Parathyroid adenoma (tissue), 2 donors: Measurements from ENCODE around the gene SNX24.

Experiments used
- H2AFZ ChIP-seq: fragments of 300-600 bp; sonication (generic); one replicate; pipeline ENCODE4 v1.7.0; 2017; ENCODE audit warnings: antibody characterized with exemption, mild to moderate bottlenecking
- H3K27ac ChIP-seq: fragments of 300-600 bp; sonication (generic); one replicate; pipeline ENCODE4 v1.7.0; 2017
- H3K27me3 ChIP-seq: fragments of 300-600 bp; sonication (generic); one replicate; pipeline ENCODE4 v1.7.0; 2017; ENCODE audit warnings: low read length; ENCODE audit not compliant: control insufficient read depth, insufficient read depth
- H3K36me3 ChIP-seq: fragments of 300-600 bp; sonication (generic); one replicate; pipeline ENCODE4 v1.7.0; 2017; ENCODE audit warnings: low read length; ENCODE audit not compliant: control insufficient read depth, insufficient read depth
- H3K4me1 ChIP-seq: fragments of 300-600 bp; sonication (generic); one replicate; pipeline ENCODE4 v1.7.0; 2017; ENCODE audit warnings: control low read depth
- H3K4me2 ChIP-seq: fragments of 300-600 bp; sonication (generic); one replicate; pipeline ENCODE4 v1.7.0; 2017; ENCODE audit warnings: low read length
- H3K4me3 ChIP-seq: fragments of 300-600 bp; sonication (generic); one replicate; pipeline ENCODE4 v1.7.0; 2017; ENCODE audit warnings: low read depth, low read length
- H3K79me2 ChIP-seq: fragments of 300-600 bp; sonication (generic); one replicate; pipeline ENCODE4 v1.7.0; 2017; ENCODE audit warnings: control low read depth
- H3K9ac ChIP-seq: fragments of 300-600 bp; sonication (generic); one replicate; pipeline ENCODE4 v1.7.0; 2017; ENCODE audit warnings: mild to moderate bottlenecking
- H3K9me3 ChIP-seq: fragments of 300-600 bp; sonication (generic); one replicate; pipeline ENCODE4 v1.7.0; 2017; ENCODE audit warnings: low read length; ENCODE audit not compliant: control insufficient read depth
- TF ChIP-seq, protein P1 (sequence below): fragments of 300-600 bp; sonication (generic); IDR thresholded peaks from one replicate; pipeline ENCODE4 v1.7.0; 2017; ENCODE audit warnings: antibody characterized with exemption, mild to moderate bottlenecking
- donor health status: primary hyperparathyroidism.

Gene SNX24

DNA sequence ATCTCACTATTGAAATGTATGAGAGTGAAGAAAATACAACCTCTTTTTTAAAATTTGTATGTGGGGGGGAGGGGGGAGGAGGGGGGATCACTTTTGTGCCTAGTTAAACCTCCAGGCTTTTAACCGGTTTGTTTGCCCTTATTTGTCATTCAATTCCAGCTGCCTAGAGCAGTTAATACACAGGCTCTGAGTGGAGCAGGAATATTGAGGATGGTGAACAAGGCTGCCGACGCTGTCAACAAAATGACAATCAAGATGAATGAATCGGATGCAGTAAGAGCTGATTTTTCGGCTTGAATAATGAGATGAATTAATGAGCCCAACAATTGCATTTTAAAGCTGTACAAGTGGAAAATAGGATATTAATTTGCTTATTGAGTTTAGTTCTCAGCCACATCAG, 28.7 kb upstream of the SNX24 start:
- Histone ChIP-seq H3K9ac (no peak overlapping the region), H2AFZ (no peak overlapping the region), H3K36me3 (no peaks in the 10 kb centered on the region), H3K4me1 (no peaks in the 10 kb centered on the region), H3K27ac (no peak overlapping the region), H3K79me2 (no peaks in the 10 kb centered on the region), H3K9me3 (no peaks in the 10 kb centered on the region), H3K4me3 (no peak overlapping the region), H3K27me3 (no peaks in the 10 kb centered on the region), H3K4me2 (no peak overlapping the region)
- TF ChIP-seq, protein P1, sequence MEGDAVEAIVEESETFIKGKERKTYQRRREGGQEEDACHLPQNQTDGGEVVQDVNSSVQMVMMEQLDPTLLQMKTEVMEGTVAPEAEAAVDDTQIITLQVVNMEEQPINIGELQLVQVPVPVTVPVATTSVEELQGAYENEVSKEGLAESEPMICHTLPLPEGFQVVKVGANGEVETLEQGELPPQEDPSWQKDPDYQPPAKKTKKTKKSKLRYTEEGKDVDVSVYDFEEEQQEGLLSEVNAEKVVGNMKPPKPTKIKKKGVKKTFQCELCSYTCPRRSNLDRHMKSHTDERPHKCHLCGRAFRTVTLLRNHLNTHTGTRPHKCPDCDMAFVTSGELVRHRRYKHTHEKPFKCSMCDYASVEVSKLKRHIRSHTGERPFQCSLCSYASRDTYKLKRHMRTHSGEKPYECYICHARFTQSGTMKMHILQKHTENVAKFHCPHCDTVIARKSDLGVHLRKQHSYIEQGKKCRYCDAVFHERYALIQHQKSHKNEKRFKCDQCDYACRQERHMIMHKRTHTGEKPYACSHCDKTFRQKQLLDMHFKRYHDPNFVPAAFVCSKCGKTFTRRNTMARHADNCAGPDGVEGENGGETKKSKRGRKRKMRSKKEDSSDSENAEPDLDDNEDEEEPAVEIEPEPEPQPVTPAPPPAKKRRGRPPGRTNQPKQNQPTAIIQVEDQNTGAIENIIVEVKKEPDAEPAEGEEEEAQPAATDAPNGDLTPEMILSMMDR: no peak

DNA sequence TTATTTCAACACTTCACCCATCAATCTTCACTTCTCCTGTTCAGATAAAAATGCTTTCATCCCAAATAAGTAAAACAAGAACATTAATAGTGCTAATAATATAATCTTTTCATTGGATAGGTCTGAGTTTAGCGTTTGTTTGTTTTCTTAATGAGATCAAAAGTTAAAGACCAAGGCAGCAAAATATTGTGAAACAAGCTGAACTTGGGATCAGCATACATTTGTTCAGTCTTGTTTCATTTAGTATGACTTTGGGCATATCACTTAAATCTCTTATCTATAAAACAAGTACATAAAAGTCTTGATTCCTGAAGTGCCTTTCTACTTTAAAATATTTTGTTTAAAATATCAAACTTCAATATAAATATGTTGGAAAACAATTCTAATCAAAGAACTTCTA, 13.4 kb upstream of the SNX24 start:
- H3K9ac ChIP-seq: no peak overlapping the region
- TF ChIP-seq, protein P1: no peak
- no peak overlapping the region for H2AFZ ChIP-seq
- H3K27me3 ChIP-seq: no peaks in the 10 kb centered on the region
- H3K36me3 ChIP-seq: no peaks in the 10 kb centered on the region
- no peaks in the 10 kb centered on the region for H3K4me1 ChIP-seq
- no peak overlapping the region for H3K27ac ChIP-seq
- H3K9me3 ChIP-seq: no peaks in the 10 kb centered on the region
- H3K4me3 ChIP-seq: no peak overlapping the region
- H3K79me2 ChIP-seq: no peaks in the 10 kb centered on the region
- no peak overlapping the region for H3K4me2 ChIP-seq

DNA sequence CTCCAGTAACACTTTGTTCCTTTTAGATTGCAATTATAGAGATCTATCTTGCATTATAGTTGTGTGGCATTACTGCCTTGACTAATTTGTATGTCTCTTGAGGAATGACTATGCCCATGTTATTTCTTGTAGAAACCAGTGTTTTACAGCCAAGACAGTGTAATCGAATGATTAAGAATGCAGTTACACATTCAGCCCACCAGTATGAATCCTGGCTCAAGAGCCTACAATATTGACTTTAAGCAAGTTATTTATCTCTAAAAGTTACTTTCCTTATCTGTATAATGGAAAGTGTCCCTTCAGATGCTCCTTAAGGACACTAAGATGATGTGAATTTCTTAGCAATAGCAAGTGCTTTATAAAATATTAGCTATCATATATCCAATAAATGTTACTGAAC, 9.7 kb upstream of the SNX24 start:
- Histone ChIP-seq H3K4me3 (no peak overlapping the region), H3K79me2 (no peaks in the 10 kb centered on the region), H3K4me1 (no peaks in the 10 kb centered on the region), H3K27ac (no peak overlapping the region), H2AFZ (no peak overlapping the region), H3K9ac (no peak overlapping the region), H3K9me3 (no peaks in the 10 kb centered on the region), H3K4me2 (no peak overlapping the region), H3K27me3 (no peaks in the 10 kb centered on the region), H3K36me3 (no peaks in the 10 kb centered on the region)
- TF ChIP-seq, protein P1: no peak

- Histone ChIP-seq H3K9ac (no peak overlapping the region), H2AFZ (no peak overlapping the region), H3K9me3 (no peaks in the 10 kb centered on the region), H3K27ac (no peak overlapping the region), H3K36me3 (no peaks in the 10 kb centered on the region), H3K4me1 (no peaks in the 10 kb centered on the region), H3K4me2 (no peak overlapping the region), H3K79me2 (no peaks in the 10 kb centered on the region), H3K27me3 (no peaks in the 10 kb centered on the region), H3K4me3 (no peak overlapping the region)
- TF ChIP-seq, protein P1: no peak
These were observed 8.5 kb upstream of the SNX24 start for GRCh38 chr5:122836947-122837346.

DNA sequence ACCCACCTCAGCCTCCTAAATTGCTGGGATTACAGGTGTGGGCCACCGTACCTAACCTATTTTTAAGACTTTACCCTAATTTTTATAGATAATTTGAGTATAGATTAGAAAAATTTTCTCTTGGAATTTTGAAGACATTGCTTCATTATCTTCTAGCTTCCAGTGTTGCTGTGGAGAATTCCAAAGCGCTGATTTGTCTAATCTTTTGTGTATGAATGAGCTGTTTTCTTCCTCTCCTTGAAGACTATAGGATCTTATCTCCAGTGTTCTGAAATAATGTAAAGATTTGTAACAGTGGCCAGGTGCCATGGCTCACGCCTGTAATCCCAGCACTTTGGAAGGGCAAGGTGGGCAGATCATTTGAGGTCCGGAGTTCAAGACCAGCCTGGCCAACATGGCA, 5.7 kb upstream of the SNX24 start:
- Histone ChIP-seq H3K4me3 (no peak overlapping the region), H3K4me2 (no peak overlapping the region), H3K4me1 (peaks cover 4% of the 10 kb centered on the region), H3K79me2 (no peaks in the 10 kb centered on the region), H3K36me3 (no peaks in the 10 kb centered on the region), H3K9me3 (no peaks in the 10 kb centered on the region), H3K27ac (no peak overlapping the region), H2AFZ (no peak overlapping the region), H3K27me3 (no peaks in the 10 kb centered on the region), H3K9ac (no peak overlapping the region)
- TF ChIP-seq, protein P1: no peak
